GM18526 (cell line): ENCODE results near the gene GXYLT2.

Experiments
- POLR2A ChIP-seq: IDR thresholded peaks from 3 replicates; pipeline ENCODE4 v1.6.1; 2011; ENCODE audit not compliant: insufficient read length; ENCODE audit errors: extremely low read depth

GXYLT2 gene

GRCh38 chr3:72887705-72888545 is at the start of gene GXYLT2:
GXYLT2 (plus strand) TSS chr3:72888046; CDS start chr3:72888234, 188 bp downstream.
- TF ChIP-seq POLR2A: no peak

- TF ChIP-seq POLR2A: no peak
Measured at GRCh38 chr3:72839057-72839456, 48.8 kb upstream of the GXYLT2 start.

- no peak for TF ChIP-seq POLR2A
Measured at GRCh38 chr3:72844436-72844993, 43.3 kb upstream of the GXYLT2 start.

GRCh38 chr3:72846166-72846565 is 41.7 kb upstream of the GXYLT2 start:
- TF ChIP-seq POLR2A: no peak

- no peak for TF ChIP-seq POLR2A
Measured at GRCh38 chr3:72847282-72847681, 40.6 kb upstream of the GXYLT2 start.

- TF ChIP-seq POLR2A: peak; percentile 72
Measured at GRCh38 chr3:72847751-72848702, 39.8 kb upstream of the GXYLT2 start, which contains the start of gene SHQ1. SHQ1 (minus strand) TSS chr3:72848445; CDS start chr3:72848340, 105 bp downstream.

- no peak for TF ChIP-seq POLR2A
Measured at GRCh38 chr3:72848703-72849081, 39.2 kb upstream of the GXYLT2 start.

GRCh38 chr3:72855001-72855400 is 32.8 kb upstream of the GXYLT2 start:
- no peak for TF ChIP-seq POLR2A

GRCh38 chr3:72860053-72860452 is 27.8 kb upstream of the GXYLT2 start:
- no peak for TF ChIP-seq POLR2A

GRCh38 chr3:72860846-72861245 is 27.0 kb upstream of the GXYLT2 start:
- no peak for TF ChIP-seq POLR2A

- no peak for TF ChIP-seq POLR2A
Measured at GRCh38 chr3:72862314-72863090, 25.3 kb upstream of the GXYLT2 start.

- no peak for TF ChIP-seq POLR2A
Measured at GRCh38 chr3:72872183-72872582, 15.7 kb upstream of the GXYLT2 start.

- TF ChIP-seq POLR2A: no peak
Measured at GRCh38 chr3:72887343-72887704, 522 bp upstream of the GXYLT2 start.

GRCh38 chr3:72888546-72889309 is 882 bp downstream of the GXYLT2 start:
- no peak for TF ChIP-seq POLR2A
